ENCODE measurements around the gene LSM12. TPM values are rescaled to one million over a fixed set of nuclear protein-coding genes. Genes with fewer than 3 reads are reported as not detected.

LSM12 gene
- total and polyA plus RNA-seq, 10 donors, result 18.9 to 43.1 (median 27.9) TPM

- H3K4me3 ChIP-seq, result peak overlapping the region; percentile 52 to 79 (median 68)
- WGBS, 5 donors, result 3 to 4% (median 4%) methylated on average over 9 of the region's 9 CpGs
- H3K9me3 ChIP-seq, result no peaks in the 10 kb centered on the region
- TF ChIP-seq POLR2AphosphoS5 (IDR thresholded peaks at IDR 0.05), result no peak
- peaks cover 14 to 80% (median 49%) of the 10 kb centered on the region in 6 donors for H3K4me1 ChIP-seq
- H3K27me3 ChIP-seq (replicated peaks in 1 of 7), result no peaks in the 10 kb centered on the region
- intact Hi-C loops (cut with DNase I; ENCODE audit: low total_unique reads), result no loop called here
- H3K27ac ChIP-seq, result peak overlapping the region; percentile 68 to 96 (median 94)
- peaks cover 0 to 39% (median 24%) of the 10 kb centered on the region in 6 donors for H3K36me3 ChIP-seq
- no peak for DNase-seq
Observed at GRCh38 chr17:44065668-44066203, 735 bp downstream of the LSM12 start.

- H3K27me3 ChIP-seq (replicated peaks in 1 of 7), result no peaks in the 10 kb centered on the region
- peaks cover 0 to 56% (median 34%) of the 10 kb centered on the region in 6 donors for H3K36me3 ChIP-seq
- no peaks in the 10 kb centered on the region for H3K9me3 ChIP-seq
- no peak for DNase-seq
- intact Hi-C loops (cut with DNase I; ENCODE audit: low total_unique reads), result no loop called here
- no peak overlapping the region for H3K27ac ChIP-seq
- H3K4me3 ChIP-seq, result no peak overlapping the region
- H3K4me1 ChIP-seq, result peaks cover 14 to 82% (median 44%) of the 10 kb centered on the region in 6 donors
- no peak for TF ChIP-seq POLR2AphosphoS5 (IDR thresholded peaks at IDR 0.05)
- no peak for TF ChIP-seq CTCF (IDR thresholded peaks at IDR 0.05 in 8 of 11, conservative IDR thresholded peaks at IDR 0.05 in 3 of 11)
- TF ChIP-seq POLR2A (IDR thresholded peaks at IDR 0.05), result no peak
- 69 to 82% (median 76%) methylated on average over 10 of the region's 10 CpGs for WGBS, 5 donors
Observed at GRCh38 chr17:44063704-44064639, 2.5 kb downstream of the LSM12 start.

GRCh38 chr17:44062871-44063270, 3.6 kb downstream of the LSM12 start:
- H3K4me1 ChIP-seq, result peaks cover 14 to 80% (median 47%) of the 10 kb centered on the region in 6 donors
- peaks cover 0 to 67% (median 43%) of the 10 kb centered on the region in 6 donors for H3K36me3 ChIP-seq
- TF ChIP-seq CTCF (IDR thresholded peaks at IDR 0.05 in 8 of 11, conservative IDR thresholded peaks at IDR 0.05 in 3 of 11) (no peak), POLR2A (IDR thresholded peaks at IDR 0.05) (no peak), POLR2AphosphoS5 (IDR thresholded peaks at IDR 0.05) (no peak)
- intact Hi-C loops (cut with DNase I; ENCODE audit: low total_unique reads), result no loop called here
- no peak overlapping the region for H3K27ac ChIP-seq
- no peak for DNase-seq
- WGBS, 5 donors, result 93 to 95% (median 94%) methylated on average over 15 of the region's 15 CpGs
- no peaks in the 10 kb centered on the region for H3K27me3 ChIP-seq (replicated peaks in 1 of 7)
- no peak overlapping the region for H3K4me3 ChIP-seq
- no peaks in the 10 kb centered on the region for H3K9me3 ChIP-seq

GRCh38 chr17:44061446-44061845, 5.0 kb downstream of the LSM12 start:
- Histone ChIP-seq H3K9me3 (no peaks in the 10 kb centered on the region), H3K4me3 (no peak overlapping the region), H3K27me3 (replicated peaks in 1 of 7) (no peaks in the 10 kb centered on the region), H3K4me1 (peaks cover 7 to 67% (median 35%) of the 10 kb centered on the region in 6 donors), H3K36me3 (peaks cover 0 to 82% (median 49%) of the 10 kb centered on the region in 6 donors), H3K27ac (no peak overlapping the region)
- 91 to 100% (median 93%) methylated on average over 1 of the region's 1 CpG for WGBS, 5 donors
- DNase-seq, result no peak
- TF ChIP-seq POLR2A (IDR thresholded peaks at IDR 0.05), result no peak
- TF ChIP-seq CTCF (IDR thresholded peaks at IDR 0.05 in 8 of 11, conservative IDR thresholded peaks at IDR 0.05 in 3 of 11), result no peak
- no peak for TF ChIP-seq POLR2AphosphoS5 (IDR thresholded peaks at IDR 0.05)
- intact Hi-C loops (cut with DNase I; ENCODE audit: low total_unique reads), result no loop called here

Data from spleen (tissue), 11 donors.